Measurements from ENCODE around the gene MAP3K1.

DNA sequence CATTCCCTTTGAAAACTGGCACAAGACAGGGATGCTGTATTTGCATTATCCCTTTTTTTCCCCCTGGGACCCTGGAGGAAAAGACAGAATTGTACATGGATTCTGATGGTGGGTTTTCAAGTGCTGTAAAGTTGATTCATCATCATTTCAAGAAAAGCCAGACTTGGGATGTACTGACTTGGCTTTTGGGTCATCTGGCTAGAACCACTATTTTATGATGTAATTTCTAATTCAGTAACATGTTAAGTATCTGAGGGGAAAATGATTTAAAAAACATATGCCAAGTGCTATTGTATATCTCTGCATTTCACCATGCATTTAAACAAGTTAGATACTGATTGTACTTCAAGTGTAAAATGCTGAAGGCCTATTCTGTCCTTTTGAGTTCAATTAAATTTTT lies 15.2 kb upstream of the MAP3K1 start:
- TF ChIP-seq FOXA3 (CRISPR knock-in tag; conservative IDR thresholded peaks at IDR 0.05 in 1 of 2, IDR thresholded peaks at IDR 0.05 in 1 of 2) (no peak), RAD21 (CRISPR knock-in tag; conservative IDR thresholded peaks at IDR 0.05 in 1 of 2, IDR thresholded peaks at IDR 0.05 in 1 of 2) (no peak), NFIC (IDR thresholded peaks at IDR 0.05) (no peak), ZNF707 (CRISPR knock-in tag; conservative IDR thresholded peaks at IDR 0.05) (no peak), FOXK2 (conservative IDR thresholded peaks at IDR 0.05 in 1 of 2, IDR thresholded peaks at IDR 0.05 in 1 of 2; ENCODE audit: low read depth in 2 of 2) (no peak), JUN (IDR thresholded peaks at IDR 0.05; ENCODE audit: borderline replicate concordance, low read depth, low read length) (no peak), JUN (CRISPR knock-in tag; IDR thresholded peaks at IDR 0.05; ENCODE audit: borderline replicate concordance) (no peak), KAT7 (CRISPR knock-in tag; IDR thresholded peaks at IDR 0.05; ENCODE audit: borderline replicate concordance) (no peak), TAF1 (IDR thresholded peaks at IDR 0.05; ENCODE audit: control insufficient read depth, extremely low read depth, insufficient read depth, low read length, severe bottlenecking) (no peak), CTCF (IDR thresholded peaks at IDR 0.05 in 2 of 3, conservative IDR thresholded peaks at IDR 0.05 in 1 of 3; ENCODE audit: insufficient read depth in 2 of 3, low read depth in 1 of 3, low read length in 3 of 3) (no peak)
